Right atrium auricular region (tissue), 2 donors: Measurements from ENCODE around the gene TMPRSS2. TPM values are rescaled to one million over a fixed set of nuclear protein-coding genes. Genes with fewer than 3 reads are reported as not detected.

Experiments
- DNase-seq: peaks from one replicate; pipeline ENCODE4 v3.0.0-alpha.2; 2019; ENCODE audit warnings: low spot score
- H3K27ac ChIP-seq, 2 donors: fragments of 200-600 bp; sonication (generic); 1 replicate in 1 of 2; 2 replicates in 1 of 2; pipeline ENCODE4 v1.5.1; 2016 to 2019
- H3K27me3 ChIP-seq, 2 donors: fragments of 200-600 bp; sonication (generic); one replicate each; pipeline versions ENCODE4 v1.5.1 to v1.6.0; 2017 to 2019
- H3K36me3 ChIP-seq: fragments of 200-600 bp; sonication (generic); one replicate; pipeline ENCODE4 v1.5.1; 2016
- H3K4me1 ChIP-seq, 2 donors: fragments of 200-600 bp; sonication (generic); one replicate each; pipeline versions ENCODE4 v1.5.1 to v1.6.0; 2017 to 2019
- H3K4me3 ChIP-seq, 2 donors: fragments of 200-600 bp; sonication (generic); 1 replicate in 1 of 2; 2 replicates in 1 of 2; pipeline ENCODE4 v1.5.1; 2017 to 2019; ENCODE audit warnings: mild to moderate bottlenecking in 1 of 2, moderate library complexity in 1 of 2
- H3K9me3 ChIP-seq, 2 donors: fragments of 200-600 bp; sonication (generic); one replicate each; pipeline ENCODE4 v1.5.1; 2019
- total RNA-seq, 2 donors: library from RNA; depleted of rRNA; stranded (reverse); fragments of >200 nt; gene quantifications; one replicate each; pipeline ENCODE4 v1.1.0, GENCODE V29; 2016
- TF ChIP-seq, protein P1 (sequence below), 2 donors: fragments of 200-600 bp; sonication (generic); IDR thresholded peaks; one replicate each; pipeline ENCODE4 v1.5.1; 2019; ENCODE audit warnings: antibody characterized with exemption in 2 of 2

The TMPRSS2 gene
- total RNA-seq, 2 donors from 2014 or later = not detected

DNA sequence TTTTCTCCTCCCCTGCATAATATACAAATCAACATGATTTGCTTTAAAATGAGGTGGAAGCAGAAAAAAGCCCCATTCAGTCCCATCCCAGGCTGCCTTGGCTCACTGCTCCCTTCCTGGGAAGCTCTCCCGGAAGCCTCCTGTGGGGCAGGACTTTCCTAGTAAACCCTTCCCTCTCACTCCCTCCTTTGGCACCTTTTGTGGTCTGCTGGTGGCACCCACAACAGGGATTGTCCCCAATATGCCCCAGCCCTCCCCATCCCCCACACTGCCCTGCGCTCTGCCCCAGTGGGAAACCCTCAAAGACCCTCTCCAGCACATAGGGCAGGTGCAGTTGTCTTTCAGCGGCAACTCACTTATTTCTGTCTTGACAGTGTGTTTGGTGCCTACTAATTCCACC, 1.8 kb upstream of the TMPRSS2 start:
- no peak for DNase-seq
- H3K4me1 ChIP-seq = peaks cover 0 to 21% of the 10 kb centered on the region in 2 donors
- H3K9me3 ChIP-seq = no peaks in the 10 kb centered on the region
- H3K4me3 ChIP-seq = no peak overlapping the region
- H3K36me3 ChIP-seq = no peaks in the 10 kb centered on the region
- H3K27ac ChIP-seq = no peak overlapping the region
- TF ChIP-seq, protein P1, sequence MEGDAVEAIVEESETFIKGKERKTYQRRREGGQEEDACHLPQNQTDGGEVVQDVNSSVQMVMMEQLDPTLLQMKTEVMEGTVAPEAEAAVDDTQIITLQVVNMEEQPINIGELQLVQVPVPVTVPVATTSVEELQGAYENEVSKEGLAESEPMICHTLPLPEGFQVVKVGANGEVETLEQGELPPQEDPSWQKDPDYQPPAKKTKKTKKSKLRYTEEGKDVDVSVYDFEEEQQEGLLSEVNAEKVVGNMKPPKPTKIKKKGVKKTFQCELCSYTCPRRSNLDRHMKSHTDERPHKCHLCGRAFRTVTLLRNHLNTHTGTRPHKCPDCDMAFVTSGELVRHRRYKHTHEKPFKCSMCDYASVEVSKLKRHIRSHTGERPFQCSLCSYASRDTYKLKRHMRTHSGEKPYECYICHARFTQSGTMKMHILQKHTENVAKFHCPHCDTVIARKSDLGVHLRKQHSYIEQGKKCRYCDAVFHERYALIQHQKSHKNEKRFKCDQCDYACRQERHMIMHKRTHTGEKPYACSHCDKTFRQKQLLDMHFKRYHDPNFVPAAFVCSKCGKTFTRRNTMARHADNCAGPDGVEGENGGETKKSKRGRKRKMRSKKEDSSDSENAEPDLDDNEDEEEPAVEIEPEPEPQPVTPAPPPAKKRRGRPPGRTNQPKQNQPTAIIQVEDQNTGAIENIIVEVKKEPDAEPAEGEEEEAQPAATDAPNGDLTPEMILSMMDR (IDR thresholded peaks at IDR 0.05) = no peak
- peaks cover 0 to 18% of the 10 kb centered on the region in 2 donors for H3K27me3 ChIP-seq

DNA sequence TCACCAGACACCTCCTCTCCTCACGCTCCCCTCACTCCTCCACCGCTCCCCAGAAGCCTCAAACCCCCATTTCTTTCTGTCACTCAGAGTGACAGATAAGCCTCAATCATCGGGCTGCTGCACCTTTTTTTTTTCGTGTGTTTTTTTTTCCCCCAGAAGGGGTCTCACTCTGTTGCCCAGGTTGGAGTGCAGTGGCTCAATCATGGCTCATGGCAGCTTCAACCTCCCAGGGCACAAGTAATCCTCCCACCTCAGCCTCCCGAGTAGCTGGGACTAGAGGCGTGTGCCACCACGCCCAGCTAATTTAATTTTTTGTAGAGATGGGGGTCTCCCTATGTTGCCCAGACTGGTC, 1.2 kb upstream of the TMPRSS2 start:
- TF ChIP-seq, protein P1 (IDR thresholded peaks at IDR 0.05) = no peak
- H3K27ac ChIP-seq = no peak overlapping the region
- H3K4me1 ChIP-seq = peaks cover 0 to 21% of the 10 kb centered on the region in 2 donors
- no peak for DNase-seq
- no peaks in the 10 kb centered on the region for H3K9me3 ChIP-seq
- peaks cover 0 to 18% of the 10 kb centered on the region in 2 donors for H3K27me3 ChIP-seq
- no peak overlapping the region for H3K4me3 ChIP-seq
- H3K36me3 ChIP-seq = no peaks in the 10 kb centered on the region

DNA sequence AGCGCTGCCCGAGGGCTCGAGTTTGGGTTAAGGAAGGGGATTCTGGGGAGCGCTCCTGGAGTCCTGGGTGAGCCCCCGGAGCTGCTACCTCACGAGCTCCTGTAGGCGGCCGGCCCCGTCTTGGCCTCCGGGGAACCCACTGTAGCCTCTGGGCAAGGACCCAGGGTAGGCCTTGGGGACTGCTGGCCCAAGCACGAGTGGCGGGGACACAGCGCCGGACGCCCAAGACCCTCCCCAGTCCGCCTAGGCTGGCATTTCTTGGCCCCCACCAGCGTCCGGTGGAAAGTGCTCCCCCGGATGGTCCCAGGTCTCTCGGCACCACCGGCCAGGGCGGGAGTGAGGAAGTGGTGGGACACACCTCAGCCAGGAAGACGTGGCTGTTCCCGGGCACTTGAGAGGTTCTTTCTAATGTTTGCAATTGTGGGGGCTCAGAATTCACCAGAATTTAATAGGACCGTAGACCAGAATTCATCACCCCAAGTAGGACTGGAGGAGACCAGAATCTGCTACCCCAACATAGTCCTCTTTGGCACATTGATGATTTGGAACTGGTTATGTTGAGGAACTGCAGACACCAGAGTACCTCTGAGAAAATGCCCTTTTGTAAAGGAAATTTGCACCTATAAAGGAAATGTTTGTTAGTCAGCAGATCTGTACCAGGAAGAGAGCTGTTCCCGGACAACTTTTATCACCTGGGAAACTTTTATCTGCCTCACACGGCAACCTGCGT, 622 bp upstream of the TMPRSS2 start:
- TF ChIP-seq, protein P1 (IDR thresholded peaks at IDR 0.05) = no peak
- H3K27me3 ChIP-seq = peaks cover 0 to 18% of the 10 kb centered on the region in 2 donors
- no peak overlapping the region for H3K27ac ChIP-seq
- H3K4me3 ChIP-seq = peak overlapping the region in 1 of 2 donors; percentile 42
- H3K9me3 ChIP-seq = no peaks in the 10 kb centered on the region
- H3K4me1 ChIP-seq = peaks cover 0 to 21% of the 10 kb centered on the region in 2 donors
- no peak for DNase-seq
- no peaks in the 10 kb centered on the region for H3K36me3 ChIP-seq

DNA sequence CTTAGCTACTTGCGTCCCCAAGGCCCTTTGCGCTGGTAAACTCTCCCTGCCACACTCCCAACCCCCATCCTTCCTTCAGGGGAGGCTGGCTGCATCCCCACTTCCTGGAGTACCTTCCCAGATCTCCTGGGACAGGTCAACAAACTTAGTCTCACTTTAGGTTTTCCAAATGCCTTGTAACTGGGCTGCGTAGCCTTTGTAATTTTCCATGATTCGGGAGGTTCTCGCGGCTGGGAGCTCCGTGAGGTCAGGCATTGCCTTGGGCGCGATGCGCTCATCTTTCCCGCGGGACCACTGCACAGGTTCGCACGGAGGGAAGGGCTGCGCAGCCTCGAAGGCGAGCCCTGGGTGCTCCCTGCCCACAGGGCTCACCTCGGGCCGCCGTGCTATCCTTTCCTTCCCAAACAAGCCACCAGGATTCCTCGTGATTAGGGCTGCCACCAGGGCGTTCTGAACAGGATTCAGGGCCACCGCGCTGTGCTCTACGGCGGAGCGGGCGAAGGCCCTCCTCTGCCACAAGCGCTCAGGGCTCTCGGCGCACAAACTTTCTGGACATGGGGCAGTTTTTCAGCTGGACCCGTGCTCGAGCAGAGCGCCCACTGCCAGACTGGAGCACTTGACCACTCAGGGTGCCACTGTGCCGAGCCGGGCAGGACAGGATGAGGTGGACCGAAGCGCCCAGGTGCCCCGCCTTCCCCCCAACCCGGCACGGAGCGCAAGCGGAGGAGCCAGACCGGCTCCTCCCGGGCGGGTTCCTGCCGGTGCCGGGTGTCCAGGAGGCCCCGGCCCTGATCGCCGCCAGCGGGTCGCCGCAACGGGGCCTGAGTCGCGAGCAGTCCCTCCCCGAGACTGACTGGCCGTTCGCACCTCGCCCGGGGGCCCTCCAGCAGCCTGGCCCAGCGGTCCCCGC, 1.1 kb downstream of the TMPRSS2 start:
- no peaks in the 10 kb centered on the region for H3K9me3 ChIP-seq
- no peak for DNase-seq
- no peak overlapping the region for H3K27ac ChIP-seq
- H3K36me3 ChIP-seq = no peaks in the 10 kb centered on the region
- TF ChIP-seq, protein P1 (IDR thresholded peaks at IDR 0.05) = no peak
- peaks cover 0 to 21% of the 10 kb centered on the region in 2 donors for H3K4me1 ChIP-seq
- H3K4me3 ChIP-seq = peak overlapping the region in 1 of 2 donors; percentile 42
- peaks cover 0 to 18% of the 10 kb centered on the region in 2 donors for H3K27me3 ChIP-seq

DNA sequence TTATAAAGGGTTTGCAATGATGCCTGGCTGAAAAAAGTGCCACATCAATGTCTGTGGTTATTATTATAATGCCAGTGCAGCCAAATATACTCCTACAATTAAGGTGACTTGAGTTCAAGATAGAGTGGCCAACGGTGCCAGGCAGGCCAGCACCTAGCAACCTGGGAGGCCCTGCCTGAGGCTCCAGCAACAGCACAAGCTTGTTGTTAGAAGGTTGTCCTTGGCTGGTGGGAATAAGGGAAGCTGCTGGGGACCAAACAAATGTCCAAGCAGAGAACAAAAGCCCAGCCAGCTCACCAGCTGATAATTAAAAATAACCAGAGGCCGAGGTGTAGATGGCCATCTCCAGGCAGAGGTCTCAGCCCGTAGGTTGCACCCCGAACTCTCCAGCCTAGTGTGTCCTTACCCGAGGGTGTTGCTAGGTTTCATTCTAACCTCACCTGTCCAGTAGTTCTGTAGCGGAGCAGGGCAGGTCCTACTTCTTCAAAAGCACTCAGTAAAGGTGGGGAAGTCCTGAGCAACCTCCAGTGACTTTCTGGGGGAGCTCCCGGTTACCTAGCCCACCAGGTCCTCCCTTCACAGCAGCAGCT, 1.9 kb downstream of the TMPRSS2 start:
- peaks cover 0 to 18% of the 10 kb centered on the region in 2 donors for H3K27me3 ChIP-seq
- H3K4me3 ChIP-seq = no peak overlapping the region
- no peak for DNase-seq
- TF ChIP-seq, protein P1 (IDR thresholded peaks at IDR 0.05) = no peak
- H3K9me3 ChIP-seq = no peaks in the 10 kb centered on the region
- no peak overlapping the region for H3K27ac ChIP-seq
- H3K4me1 ChIP-seq = peaks cover 0 to 21% of the 10 kb centered on the region in 2 donors
- H3K36me3 ChIP-seq = no peaks in the 10 kb centered on the region
